Mesothelial cell of epicardium (in vitro differentiated cells): ENCODE measurements around the gene COL13A1. TPM values are rescaled to one million over a fixed set of nuclear protein-coding genes. Genes with fewer than 3 reads are reported as not detected.

ENCODE experiments used
- DNase-seq, 2 experiments: peaks; one replicate each; pipeline ENCODE4 v3.0.0; 2021; ENCODE audit warnings: low spot score in 2 of 2; ENCODE audit not compliant: unreplicated experiment in 2 of 2
- H3K27ac Mint-ChIP-seq: 2 replicates; pipeline ENCODE4 v1.8.0; 2021; ENCODE audit warnings: mixed read lengths
- H3K27me3 Mint-ChIP-seq: 2 replicates; pipeline ENCODE4 v1.8.0; 2021; ENCODE audit warnings: low read depth, mixed read lengths
- H3K36me3 Mint-ChIP-seq: 2 replicates; pipeline ENCODE4 v1.8.0; 2021; ENCODE audit warnings: mixed read lengths
- H3K4me1 Mint-ChIP-seq: 2 replicates; pipeline ENCODE4 v1.8.0; 2021; ENCODE audit warnings: mixed read lengths
- H3K4me3 Mint-ChIP-seq: 2 replicates; pipeline ENCODE4 v1.8.0; 2021; ENCODE audit warnings: mild to moderate bottlenecking, moderate library complexity, mixed read lengths
- H3K9me3 Mint-ChIP-seq: 2 replicates; pipeline ENCODE4 v1.8.0; 2021; ENCODE audit warnings: mixed read lengths
- CTCF ChIP-seq: fragments of 200-600 bp; sonication (generic); IDR thresholded peaks from one replicate; pipeline ENCODE4 v1.5.0; 2021; ENCODE audit warnings: antibody characterized with exemption; ENCODE audit not compliant: unreplicated experiment
- total RNA-seq: library from RNA; stranded (reverse); gene quantifications from 3 replicates; pipeline ENCODE4 v1.2.1, GENCODE V29; 2021

The COL13A1 gene
- total RNA-seq, 1 donor from 2014 or later = 14.4 TPM

GRCh38 chr10:69914398-69915214 lies 112.9 kb downstream of the COL13A1 start:
- Mint-ChIP-seq H3K27me3 (peaks cover 31% of the 10 kb centered on the region), H3K27ac (no peak overlapping the region), H3K4me1 (peaks cover 14% of the 10 kb centered on the region), H3K9me3 (no peaks in the 10 kb centered on the region), H3K4me3 (no peak overlapping the region), H3K36me3 (no peaks in the 10 kb centered on the region)
- DNase-seq = peak; percentile 63 to 83
- TF ChIP-seq CTCF = peak; percentile 91

GRCh38 chr10:69915215-69915560 lies 113.5 kb downstream of the COL13A1 start:
- Mint-ChIP-seq H3K27ac (no peak overlapping the region), H3K27me3 (peaks cover 34% of the 10 kb centered on the region), H3K4me1 (peaks cover 14% of the 10 kb centered on the region)

GRCh38 chr10:69916118-69916517 lies 114.4 kb downstream of the COL13A1 start:
- no peak for TF ChIP-seq CTCF
- H3K4me3 Mint-ChIP-seq = no peak overlapping the region
- peaks cover 34% of the 10 kb centered on the region for H3K27me3 Mint-ChIP-seq
- no peaks in the 10 kb centered on the region for H3K9me3 Mint-ChIP-seq
- peaks cover 14% of the 10 kb centered on the region for H3K4me1 Mint-ChIP-seq
- DNase-seq = no peak
- H3K36me3 Mint-ChIP-seq = no peaks in the 10 kb centered on the region
- H3K27ac Mint-ChIP-seq = no peak overlapping the region

More at GRCh38 chr10:69915215-69915560, 113.5 kb downstream of the COL13A1 start:
- no peak for TF ChIP-seq CTCF
- no peak for DNase-seq
- Mint-ChIP-seq H3K4me3 (no peak overlapping the region), H3K36me3 (no peaks in the 10 kb centered on the region), H3K9me3 (no peaks in the 10 kb centered on the region)

- Mint-ChIP-seq H3K36me3 (no peaks in the 10 kb centered on the region), H3K27ac (no peak overlapping the region), H3K9me3 (no peaks in the 10 kb centered on the region), H3K27me3 (peaks cover 34% of the 10 kb centered on the region), H3K4me3 (no peak overlapping the region), H3K4me1 (peaks cover 2% of the 10 kb centered on the region)
- DNase-seq = no peak
- TF ChIP-seq CTCF = no peak
Measured at GRCh38 chr10:69918036-69918435, 116.3 kb downstream of the COL13A1 start.

- Mint-ChIP-seq H3K27ac (no peak overlapping the region), H3K27me3 (peaks cover 34% of the 10 kb centered on the region)
Measured at GRCh38 chr10:69919250-69919649, 117.5 kb downstream of the COL13A1 start.

More at GRCh38 chr10:69919250-69919649, 117.5 kb downstream of the COL13A1 start:
- Mint-ChIP-seq H3K9me3 (no peaks in the 10 kb centered on the region), H3K4me3 (no peak overlapping the region), H3K4me1 (no peaks in the 10 kb centered on the region), H3K36me3 (no peaks in the 10 kb centered on the region)
- DNase-seq = no peak
- TF ChIP-seq CTCF = no peak
